Nucleus accumbens (tissue), 56 donors: ENCODE measurements around the gene DUSP3.

ENCODE experiments used
- DNase-seq, 56 donors: peaks; one replicate each; lab custom pipeline; 2025; lab: John Stamatoyannopoulos, UW

The DUSP3 gene

DNA sequence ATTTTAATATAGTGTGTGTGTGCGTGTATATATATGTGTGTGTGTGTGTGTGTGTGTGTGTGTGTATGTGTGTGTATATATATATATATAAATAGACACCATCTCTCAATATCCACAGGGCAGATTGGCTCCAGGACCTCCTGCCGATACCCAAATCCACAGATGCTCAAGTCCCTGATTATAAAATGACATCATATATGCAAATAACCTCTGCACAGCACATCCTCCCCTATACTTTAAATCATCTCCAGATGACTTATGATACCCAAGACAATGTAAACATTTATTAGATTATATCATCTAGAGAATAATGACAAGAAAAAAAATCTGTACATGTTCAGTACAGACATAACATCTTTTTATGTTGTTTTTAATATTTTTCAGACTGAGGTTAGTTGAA, 7.8 kb downstream of the DUSP3 start:
- no peak for DNase-seq

DNA sequence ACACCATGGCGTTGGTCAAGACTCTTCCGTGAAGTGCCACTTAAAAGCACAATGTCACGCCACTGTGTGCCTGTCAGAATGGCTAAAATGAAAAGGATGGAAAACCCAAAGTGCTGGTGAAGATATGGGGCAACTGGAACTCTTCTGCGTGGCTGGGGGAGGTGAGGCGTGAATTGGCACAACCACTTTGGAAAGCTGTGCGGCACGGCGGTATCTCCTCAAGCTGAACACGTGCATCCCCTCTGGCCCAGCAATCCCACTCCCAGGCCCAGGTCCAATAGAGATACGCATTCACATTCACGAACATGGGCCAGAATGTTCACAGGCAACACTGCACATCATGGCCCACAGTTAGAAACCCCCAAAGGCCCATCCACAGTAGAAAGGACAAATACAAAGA, 8.9 kb downstream of the DUSP3 start:
- no peak for DNase-seq

DNA sequence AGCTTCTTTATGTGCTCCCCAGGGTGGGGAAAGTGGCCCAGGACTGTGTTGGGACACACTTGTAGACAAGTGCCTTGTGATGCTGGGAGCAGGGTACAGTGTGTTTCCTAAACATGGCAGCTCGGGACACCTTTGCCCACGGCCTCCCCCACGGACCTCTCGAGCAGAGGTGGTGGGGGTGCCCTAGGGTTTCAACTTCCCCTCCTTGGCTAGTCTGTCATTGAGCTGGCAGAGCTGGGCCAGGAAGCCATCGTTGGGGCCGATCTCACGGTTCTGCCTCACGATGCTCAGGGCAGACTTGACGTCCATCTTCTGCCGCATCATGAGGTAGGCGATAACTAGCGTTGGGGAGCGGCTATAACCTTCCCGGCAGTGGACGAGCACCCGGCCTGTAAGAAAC, 9.4 kb downstream of the DUSP3 start:
- no peak for DNase-seq

DNA sequence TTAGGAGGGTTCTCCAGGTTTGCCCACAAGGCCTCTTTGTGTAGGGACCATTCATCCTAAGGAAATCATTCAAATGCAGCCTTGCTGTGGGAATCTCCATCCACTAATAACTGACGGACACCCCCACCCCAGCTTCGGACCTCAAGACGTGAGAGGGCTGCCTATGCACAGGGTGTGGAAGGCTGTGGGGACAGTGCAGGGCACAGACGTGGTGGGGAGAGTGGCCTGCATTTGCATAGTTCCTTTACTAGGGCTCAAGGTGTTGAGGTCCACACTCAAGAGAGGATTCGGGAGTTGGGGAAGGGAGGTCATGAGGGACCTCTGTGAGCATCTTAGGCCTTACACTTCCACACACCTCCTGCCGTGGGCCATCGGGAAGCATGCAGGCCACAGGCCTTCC, 9.8 kb downstream of the DUSP3 start:
- DNase-seq = no peak

DNA sequence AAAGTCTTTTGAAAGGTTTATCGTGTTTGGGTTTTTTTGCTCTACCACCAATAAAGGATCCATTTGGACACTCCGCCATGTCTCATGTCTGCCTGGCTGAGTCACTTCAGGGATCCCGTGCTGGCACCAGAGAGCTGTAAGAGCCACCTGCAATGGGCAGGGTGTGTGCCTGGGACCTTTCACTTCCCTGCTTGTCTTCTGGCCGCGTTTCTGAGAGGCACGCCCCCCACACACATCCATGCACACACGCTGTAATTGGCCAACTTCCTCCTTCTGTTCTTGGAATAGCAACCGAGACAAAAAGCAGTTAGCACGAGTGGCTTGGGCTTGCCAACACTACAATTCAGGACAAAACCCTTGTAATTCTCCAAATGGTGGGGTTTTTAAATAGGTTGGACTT, 10.4 kb downstream of the DUSP3 start:
- DNase-seq = peak in 15 of 56 donors; percentile 9 to 55 (median 20)

DNA sequence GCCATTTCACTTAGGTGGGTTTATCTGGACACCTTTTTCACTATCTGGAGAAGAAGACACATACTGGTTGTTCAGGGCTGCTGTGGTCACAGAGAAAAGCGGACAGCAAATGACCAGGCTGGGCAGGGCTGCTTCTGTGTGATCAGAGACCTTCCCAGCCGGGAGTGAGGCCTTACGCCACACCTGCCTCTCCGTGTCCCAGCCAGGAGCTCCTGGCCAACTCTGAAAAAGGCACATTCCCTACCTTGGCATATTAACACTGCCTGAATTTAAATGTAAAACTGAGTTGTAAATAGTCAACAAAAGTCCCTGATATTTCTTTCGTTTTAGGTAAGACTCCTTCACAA, 11.1 kb downstream of the DUSP3 start:
- no peak for DNase-seq

DNA sequence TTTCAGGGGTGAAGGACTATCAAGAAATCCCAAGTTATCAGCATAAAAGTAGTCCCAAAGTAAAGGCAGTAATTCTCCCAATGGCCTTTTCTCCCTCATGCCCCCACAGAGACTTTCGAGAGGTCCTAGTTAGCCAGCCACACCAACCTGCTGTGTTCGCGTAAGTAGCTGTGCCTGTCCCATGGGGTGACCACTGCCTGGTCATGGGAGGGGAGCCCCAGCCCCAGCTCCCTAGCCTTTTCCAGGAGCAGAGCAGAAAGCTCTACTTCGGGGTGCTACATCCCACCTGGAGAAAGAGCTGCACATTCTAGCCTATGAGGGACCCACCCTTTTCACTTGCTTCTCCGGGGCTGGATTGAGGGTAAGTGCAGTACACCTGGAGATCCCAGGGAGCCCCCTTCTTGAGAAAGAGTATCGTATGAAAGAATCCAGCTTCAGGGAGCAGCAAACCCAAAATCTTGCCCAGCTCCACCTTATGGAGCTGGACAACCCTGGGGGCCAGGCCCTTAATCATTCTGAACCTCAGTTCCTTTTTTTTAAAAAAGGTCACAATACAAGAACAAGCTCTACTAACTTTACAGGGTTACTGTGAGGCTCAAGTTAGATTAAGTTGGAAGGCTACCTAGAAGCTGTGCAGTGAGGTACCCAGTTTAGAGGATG, 11.6 kb downstream of the DUSP3 start:
- DNase-seq = no peak

DNA sequence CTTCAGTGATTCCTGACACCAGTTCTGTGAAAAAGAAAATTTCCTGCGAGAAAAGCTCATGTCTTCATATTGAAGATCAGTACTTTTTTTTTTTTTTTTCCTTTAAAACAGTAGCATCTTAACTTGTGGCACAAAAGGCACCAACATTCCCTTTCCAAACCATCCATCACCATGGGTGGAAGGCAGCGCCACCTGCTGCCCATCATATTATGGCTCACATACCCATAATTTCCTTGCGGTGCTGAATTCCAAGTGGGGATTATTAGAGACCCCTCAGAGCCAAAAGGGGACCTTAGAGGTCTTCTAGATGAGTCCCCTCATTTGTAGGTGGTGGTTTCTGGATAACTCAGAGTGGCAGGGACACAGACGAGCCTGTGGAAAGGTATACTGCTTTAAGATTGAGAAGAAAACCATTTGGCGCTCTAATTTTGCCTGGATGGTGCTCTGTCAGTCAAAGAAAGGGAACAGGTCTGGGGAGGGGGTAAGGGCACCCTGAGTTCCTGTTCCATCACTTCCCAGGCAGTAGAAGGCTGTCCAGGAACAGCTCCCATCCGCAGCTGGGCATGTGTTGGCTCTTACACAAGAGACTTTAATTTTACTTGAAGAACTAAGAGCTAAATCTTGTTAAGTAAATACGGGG, 12.2 kb downstream of the DUSP3 start:
- peak in 29 of 56 donors; percentile 5 to 79 (median 25) for DNase-seq

DNA sequence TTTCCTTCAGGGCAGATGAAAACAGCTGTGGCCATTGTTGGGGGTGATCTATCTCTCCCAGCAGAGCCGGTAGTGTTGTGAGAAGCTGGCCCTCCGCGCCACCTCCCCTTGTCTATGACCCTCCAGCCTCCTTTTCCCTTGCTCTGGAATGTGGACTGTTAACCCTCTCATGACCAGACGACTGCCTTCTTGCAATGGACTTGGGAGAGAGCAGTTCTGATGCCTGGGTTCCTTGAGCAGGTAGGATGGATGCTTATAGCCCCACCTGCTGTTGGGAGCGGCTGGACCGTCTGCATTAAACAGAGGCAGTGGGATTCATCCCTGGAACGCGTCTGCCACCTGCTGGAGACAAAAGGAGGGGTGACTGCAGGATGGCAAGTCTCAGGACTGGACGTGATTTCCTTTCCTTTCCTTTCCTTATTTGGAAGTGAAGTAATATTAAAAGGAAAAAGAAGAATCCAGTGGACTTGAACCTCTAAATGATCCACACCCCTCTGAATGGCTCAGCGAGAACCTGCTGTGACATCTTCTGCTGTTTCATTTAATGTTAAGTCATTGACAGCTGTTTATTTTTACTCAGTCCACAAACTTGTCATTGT, 18.4 kb downstream of the DUSP3 start:
- peak in 55 of 56 donors; percentile 30 to 96 (median 80) for DNase-seq

DNA sequence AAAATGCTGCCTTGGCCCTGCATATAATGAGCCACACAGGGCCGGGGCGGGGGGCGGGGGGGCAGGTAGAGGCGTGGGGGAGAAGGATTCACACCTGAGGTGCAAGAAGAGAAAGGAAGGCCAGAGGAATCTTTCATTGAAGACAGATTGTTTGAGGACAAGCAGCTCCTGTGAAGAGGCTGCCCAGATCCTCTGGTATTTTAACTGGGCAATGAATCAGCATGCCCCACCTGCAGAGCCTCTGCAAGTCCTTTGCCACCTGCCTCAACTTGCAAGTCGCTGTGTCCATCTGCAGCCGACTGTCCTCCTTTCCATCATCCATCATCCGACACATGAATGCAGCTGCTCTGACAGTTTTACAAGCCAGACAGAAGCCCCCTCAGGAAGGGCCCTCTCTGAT, 18.9 kb downstream of the DUSP3 start:
- no peak for DNase-seq

DNA sequence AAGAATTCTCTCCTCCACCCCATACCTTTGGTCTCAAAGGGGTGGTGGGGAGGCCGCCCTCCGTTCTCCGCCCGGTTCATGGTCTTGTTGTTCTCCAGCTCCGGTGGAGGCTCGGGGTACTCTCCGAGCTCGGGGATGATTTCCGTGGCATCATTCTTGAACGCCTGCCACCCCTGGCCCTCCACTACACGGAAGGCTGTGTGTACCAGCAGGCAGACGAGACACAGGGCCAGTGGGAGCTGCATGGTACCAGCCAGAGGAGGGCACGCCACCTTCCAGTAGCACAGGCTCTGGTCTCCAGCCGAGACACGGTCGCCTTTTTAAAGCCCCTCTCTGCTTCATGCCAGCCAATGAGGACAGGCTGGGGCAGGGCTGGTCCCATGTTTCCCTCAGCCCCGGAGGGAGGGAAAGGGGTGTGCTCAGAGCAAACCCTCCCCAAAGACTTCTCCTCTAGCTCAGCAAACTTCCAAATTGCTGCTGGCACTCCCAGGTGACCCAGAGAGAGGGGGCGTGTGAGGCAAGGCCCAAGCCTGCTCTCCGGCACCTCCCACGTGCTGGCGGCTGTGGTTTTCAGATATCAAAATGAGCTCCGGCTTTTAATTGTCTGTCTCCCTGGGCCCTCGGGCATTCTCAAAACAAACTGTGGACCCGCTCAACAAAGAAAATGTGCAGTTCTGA, 20.1 kb downstream of the DUSP3 start, which contains the start of gene SOST:
Gene SOST (minus strand): TSS at position 295 of the 678 bp plus-strand sequence. CDS start 50 bp downstream, at position 245.
- DNase-seq = no peak

DNA sequence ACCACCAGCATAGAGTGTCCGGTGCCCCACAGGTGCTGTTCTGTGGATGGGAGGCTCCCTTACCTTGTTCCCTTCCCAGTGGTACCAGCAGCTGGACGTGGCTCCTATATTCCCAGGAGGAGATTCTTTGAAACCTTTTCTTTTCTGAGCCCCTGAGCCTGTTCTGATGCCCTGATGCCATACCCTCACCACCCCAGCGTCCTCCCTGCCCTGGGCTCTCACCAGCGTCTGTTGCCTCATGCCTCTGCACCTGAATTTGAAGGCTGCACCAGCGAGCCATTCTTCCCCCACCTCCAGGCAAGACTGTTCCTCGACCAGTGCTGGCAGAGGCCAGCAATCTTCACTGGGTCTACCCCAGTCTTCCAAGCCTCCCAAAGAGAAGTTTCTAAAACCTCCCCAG, 20.7 kb downstream of the DUSP3 start:
- DNase-seq = no peak

DNA sequence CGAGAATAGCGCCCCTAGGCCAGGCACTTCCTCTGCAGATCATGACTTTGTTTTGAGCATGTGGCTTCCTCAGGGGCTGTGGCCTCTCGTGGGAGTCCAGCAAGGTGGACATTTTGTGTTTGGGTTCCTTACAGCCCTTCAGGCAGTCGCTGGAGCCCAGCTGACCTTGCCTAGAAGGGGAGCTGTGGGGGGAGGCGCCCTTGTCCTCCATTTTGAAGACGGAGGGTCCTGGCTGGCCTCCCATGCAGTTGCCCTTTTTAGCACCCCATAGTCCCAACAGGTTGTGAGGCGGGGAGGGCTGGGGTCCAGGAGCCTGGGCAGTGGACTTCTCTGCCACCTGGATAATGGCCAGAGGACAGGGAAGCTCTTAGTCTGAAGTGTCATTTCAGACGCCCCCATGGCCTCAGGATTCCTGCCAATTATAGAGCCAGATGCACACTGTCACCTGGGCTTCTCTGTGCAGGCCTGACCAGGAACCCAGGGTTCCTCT, 21.6 kb downstream of the DUSP3 start:
- no peak for DNase-seq

DNA sequence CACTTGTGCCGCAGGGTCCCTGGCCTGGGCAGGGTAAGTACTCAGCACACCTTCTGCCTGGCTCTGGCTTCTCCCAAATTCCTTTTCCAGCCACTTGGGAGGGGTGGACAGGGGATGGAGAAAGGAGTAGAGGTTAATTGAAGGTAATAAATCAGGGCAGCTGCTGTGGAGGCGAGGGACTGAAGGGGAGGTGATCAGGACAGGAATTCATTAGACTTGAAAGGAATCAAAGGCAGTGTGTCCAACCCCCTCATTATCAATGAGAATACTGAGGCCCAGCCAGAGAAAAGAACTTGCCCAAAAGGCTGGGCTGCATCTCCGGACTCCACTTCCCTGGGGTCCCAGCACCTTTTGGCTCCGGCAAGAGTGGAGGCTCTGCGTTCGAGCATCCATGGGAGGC, 22.6 kb downstream of the DUSP3 start:
- no peak for DNase-seq

DNA sequence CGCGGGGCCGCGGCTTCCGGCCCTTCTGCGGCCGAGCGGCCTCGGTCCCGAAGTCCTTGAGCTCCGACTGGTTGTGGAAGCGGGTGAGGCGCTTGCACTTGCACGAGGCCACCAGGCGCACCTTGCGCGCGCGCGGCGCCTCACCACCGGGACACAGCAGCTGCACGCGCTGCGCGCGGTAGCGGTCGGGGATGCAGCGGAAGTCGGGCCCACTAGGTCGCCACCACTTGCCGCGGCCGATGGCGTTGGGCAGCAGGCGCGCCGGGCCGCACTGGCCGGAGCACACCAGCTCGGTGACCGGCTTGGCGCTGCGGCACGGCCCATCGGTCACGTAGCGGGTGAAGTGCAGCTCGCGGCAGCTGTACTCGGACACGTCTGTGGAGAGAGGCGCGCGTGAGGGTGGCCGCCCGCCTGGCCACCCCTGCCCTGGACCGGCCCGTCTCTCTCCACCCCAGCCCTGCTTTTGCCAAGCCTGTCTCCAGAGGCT, 23.3 kb downstream of the DUSP3 start:
- DNase-seq = peak in 2 of 56 donors; percentile 4 to 17

DNA sequence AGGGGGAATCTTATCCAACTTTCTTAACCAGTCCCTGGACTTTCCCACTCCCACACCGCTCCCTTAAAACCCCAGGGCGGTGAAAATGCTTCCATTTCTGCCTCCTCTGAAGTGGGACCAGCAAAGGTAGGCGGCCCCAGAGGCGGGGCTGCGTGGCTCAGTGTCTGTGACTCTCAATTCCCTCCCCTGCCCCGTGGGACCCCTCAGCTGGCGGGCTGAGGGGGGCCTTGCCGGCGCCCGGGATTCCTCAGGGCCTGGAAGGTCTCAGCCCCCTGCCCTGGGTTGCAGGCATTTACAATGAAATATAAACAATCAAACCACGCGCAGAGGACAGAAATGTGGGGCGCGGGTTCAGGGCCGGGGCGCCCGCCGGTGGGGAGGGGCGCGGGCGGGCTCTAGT, 23.8 kb downstream of the DUSP3 start:
- no peak for DNase-seq

DNA sequence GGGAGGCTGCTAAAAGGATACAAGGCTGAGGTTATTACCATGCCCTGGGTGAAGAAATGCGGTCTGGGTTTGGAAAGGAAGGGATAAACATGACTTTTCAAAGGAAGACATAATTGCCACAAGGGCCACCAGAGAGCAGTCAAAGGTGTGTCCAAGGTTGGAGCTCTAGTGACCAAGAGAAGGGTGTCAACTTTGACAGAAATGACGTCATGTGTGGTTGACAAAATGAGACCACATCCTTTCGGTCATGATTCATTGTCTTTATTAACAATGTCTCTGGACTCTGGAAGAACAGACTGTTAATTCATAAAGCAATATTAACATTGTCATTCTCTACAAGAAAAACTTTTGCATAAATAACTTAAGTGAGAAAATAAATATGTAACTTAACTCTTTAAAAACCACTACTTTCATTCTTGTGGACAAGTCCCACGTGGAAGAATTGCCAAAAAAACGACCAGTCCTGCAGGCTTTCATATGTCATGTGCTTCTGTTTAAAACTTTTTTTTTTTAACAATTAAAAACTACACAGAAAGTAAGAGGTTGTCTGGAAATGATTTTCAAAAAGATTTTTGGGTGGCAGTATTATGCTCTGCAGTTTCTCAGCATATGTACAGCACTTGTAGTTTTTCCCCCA, 25.2 kb downstream of the DUSP3 start:
- DNase-seq = no peak

DNA sequence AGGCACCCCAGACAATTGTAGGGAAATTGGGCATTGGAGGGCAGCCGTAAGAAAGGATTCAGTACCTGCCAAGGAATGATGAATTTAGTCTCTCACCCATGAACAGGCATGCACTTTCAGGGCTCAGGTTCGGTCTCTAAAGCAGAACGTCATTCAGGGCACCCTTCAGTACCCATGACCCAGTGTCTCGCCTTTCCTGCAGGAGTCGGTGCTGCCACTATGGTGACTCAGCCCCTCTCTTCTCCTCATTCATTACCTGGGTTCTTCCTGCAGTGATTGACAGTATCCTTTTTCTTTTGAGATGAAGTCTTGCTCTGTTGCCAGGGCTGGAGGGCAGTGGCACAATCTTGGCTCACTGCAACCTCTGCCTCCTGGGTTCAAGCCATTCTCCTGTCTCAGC, 28.6 kb downstream of the DUSP3 start:
- DNase-seq = no peak

DNA sequence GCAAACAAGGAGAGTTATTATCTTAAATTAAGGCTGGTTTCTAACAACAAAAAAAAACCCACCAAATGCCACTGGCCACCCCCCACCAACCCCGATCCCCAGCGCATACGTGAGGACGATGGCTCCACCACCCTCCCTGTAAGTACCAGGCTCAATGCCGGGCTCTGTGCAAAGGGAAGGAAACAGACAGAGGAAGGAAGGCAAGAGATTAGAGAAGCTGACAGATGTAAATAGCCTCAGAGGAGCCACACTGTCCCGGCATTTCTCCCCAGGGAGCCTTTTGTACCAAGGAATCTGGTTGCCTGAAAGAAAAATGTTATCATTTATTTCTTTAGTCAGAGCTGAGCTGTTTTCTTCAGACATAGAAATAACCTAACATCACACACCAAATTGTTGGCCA, 33.2 kb downstream of the DUSP3 start:
- no peak for DNase-seq

DNA sequence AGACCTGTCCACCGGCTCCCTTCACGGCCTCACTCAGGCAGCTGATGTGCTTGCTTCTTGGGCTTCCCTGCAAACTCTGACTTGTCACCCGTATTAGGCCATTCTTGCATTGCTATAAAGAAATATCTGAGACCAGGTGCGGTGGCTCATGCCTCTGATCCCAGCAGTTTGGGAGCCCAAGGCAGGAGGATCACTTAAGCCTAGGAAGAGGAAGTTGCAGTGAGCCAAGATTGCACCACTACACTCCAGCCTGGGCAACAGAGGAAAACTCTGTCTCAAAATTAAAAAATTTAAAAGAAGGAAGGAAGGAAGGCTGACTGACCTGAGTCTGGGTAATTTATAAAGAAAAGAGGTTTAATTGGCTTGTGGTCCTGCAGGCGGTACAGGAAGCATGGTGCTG, 37.1 kb downstream of the DUSP3 start:
- no peak for DNase-seq

DNA sequence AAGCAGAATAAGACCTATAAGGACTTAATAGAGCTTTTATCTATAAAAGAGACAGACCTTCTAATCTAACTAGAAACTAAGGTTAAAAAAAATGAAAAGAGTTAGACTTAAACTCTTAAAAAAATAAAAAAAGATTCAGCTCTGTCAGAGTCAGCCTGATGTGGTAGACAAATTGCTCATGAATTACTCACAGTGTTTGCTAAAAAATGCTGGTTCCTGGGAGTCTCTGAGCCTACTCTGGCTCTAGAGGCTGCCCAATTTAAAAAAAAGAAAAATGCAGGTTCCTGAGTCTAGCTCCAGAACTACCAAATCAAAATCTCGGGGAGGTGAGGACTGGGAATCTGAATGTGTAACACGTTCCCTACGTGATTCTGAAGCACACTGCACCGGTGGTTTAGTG, 38.2 kb downstream of the DUSP3 start:
- DNase-seq = no peak
